HG03135 (cell line): ENCODE measurements around the gene ZCWPW2.

ENCODE experiments used
- ATAC-seq: cut with Tn5 transposase; IDR thresholded peaks from one replicate; pipeline ENCODE4 v1.9.1; 2021; ENCODE audit warnings: mild to moderate bottlenecking, moderate library complexity; ENCODE audit not compliant: unreplicated experiment

The ZCWPW2 gene

DNA sequence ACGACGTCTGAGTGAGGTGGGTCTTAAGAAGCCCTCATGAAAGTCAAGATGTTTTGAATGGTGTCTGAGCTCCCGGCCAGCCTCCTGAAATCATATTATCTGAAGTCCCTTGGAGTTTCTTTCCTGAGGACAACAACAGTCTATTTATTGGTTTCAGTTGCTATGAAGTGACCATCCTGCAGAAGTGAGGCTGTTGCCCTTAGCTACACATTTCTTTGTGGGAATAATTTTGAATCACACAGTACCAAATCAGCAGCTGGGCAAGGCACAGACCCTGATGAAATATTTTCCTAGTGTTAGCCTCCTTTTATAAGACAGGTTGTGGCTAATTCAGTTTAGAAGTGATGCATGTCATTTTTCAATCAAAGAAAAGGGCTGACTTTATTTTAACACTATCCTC lies 220.8 kb downstream of the ZCWPW2 start:
- ATAC-seq: no peak

DNA sequence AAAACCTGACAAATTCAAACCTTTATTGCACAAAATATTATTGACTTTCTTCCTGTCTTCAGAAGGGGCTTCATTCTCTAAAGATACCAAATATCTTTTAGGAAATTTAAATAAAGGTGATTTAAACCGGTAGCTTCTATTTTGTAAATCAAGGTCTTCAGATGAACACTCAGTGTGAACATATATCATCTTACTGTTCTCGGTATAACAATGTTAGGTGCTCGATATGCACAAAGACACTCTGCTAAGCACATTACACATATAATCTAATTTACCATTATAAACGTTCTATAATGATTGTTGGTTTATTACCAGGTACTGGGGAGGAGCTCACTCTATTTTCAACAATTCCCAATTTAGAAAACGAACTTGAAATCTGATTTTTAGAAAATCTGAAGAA lies 225.5 kb downstream of the ZCWPW2 start:
- no peak for ATAC-seq

DNA sequence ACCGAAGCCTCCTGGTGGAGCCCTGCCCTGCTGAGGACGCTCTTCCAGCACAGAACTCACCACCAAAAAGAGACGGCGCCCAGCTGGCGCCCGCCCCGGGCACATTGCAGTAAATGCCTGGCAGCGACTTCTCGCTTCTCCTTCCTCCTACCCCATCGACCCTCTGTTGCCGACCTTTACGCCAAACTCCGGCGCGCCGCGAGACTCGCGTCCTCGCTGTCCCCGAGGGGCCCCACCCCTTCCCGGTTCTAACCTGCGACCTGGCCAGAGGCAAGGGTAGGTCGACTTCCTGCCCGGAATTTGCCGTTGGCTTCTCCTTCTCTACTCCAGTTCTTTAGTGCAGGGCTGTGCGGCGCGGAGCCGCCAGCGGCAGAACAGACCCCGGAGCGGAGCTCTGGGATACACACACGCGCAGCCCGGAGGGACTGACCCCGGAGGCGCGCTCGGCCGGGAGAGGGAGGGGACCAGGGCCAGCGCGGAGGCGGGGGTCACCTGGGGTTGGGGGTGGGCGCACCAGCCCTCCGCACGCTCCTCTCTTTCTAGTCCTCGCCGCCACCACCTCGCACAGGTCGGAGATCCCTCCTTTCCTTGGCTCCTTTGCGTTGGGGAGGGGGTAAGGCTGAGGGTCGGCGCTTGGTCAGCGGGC lies 226.7 kb downstream of the ZCWPW2 start:
- no peak for ATAC-seq
